Esophagus muscularis mucosa (tissue), 4 donors: ENCODE results near the gene UNC5B. TPM values are rescaled to one million over a fixed set of nuclear protein-coding genes. Genes with fewer than 3 reads are reported as not detected.

ENCODE experiments used
- DNase-seq: peaks from one replicate; pipeline ENCODE4 v3.0.0-alpha.2; 2017; ENCODE audit errors: extremely low spot score
- H3K27ac ChIP-seq, 4 donors: fragments of 200-600 bp; sonication (generic); replicated peaks in 1 of 4; 1 replicate in 3 of 4; 2 replicates in 1 of 4; pipeline ENCODE4 v1.5.1; 2016 to 2019; ENCODE audit warnings: mild to moderate bottlenecking in 1 of 4
- H3K27me3 ChIP-seq, 4 donors: fragments of 200-600 bp; sonication (generic); one replicate each; pipeline versions ENCODE4 v1.5.1 to v1.6.0; 2016 to 2019
- H3K36me3 ChIP-seq, 4 donors: fragments of 200-600 bp; sonication (generic); one replicate each; pipeline ENCODE4 v1.5.1; 2016 to 2019
- H3K4me1 ChIP-seq, 4 donors: fragments of 200-600 bp; sonication (generic); one replicate each; pipeline ENCODE4 v1.5.1; 2016 to 2019
- H3K4me3 ChIP-seq, 4 donors: fragments of 200-600 bp; sonication (generic); 1 replicate in 2 of 4; 2 replicates in 2 of 4; pipeline ENCODE4 v1.5.1; 2016 to 2019; ENCODE audit warnings: mild to moderate bottlenecking in 4 of 4, moderate library complexity in 1 of 4
- H3K9me3 ChIP-seq, 4 donors: fragments of 200-600 bp; sonication (generic); 1 replicate in 3 of 4; 2 replicates in 1 of 4; pipeline ENCODE4 v1.5.1; 2016 to 2019
- EP300 ChIP-seq: sonication (generic); formaldehyde crosslinking; IDR thresholded peaks from one replicate; pipeline ENCODE4 v1.6.1; 2017; ENCODE audit warnings: antibody characterized with exemption
- POLR2A ChIP-seq: fragments of 450-650 bp; IDR thresholded peaks from one replicate; pipeline ENCODE4 v1.6.1; 2017; ENCODE audit warnings: antibody characterized with exemption, moderate library complexity, mild to moderate bottlenecking, low read depth
- POLR2AphosphoS5 ChIP-seq, 2 donors: sonication (generic); formaldehyde crosslinking; IDR thresholded peaks; one replicate each; pipeline ENCODE4 v1.6.1; 2017; ENCODE audit warnings: antibody characterized with exemption in 2 of 2
- WGBS: methylation state at CpG from one replicate; pipeline ENCODE4 v1.1.5; 2018; 5-methylcytosine and 5-hydroxymethylcytosine counted together
- intact Hi-C: fragments of 100-400 bp; cut with DNase I; formaldehyde crosslinking; loops from one replicate; pipeline ENCODE4 v1.15.1; 2023
- total RNA-seq, 4 donors: library from RNA; depleted of rRNA; stranded (reverse); fragments of >200 nt; gene quantifications; one replicate each; pipeline versions ENCODE4 v1.1.0 to v1.2.1, GENCODE V29; 2016
- TF ChIP-seq, protein P1 (sequence below), 3 experiments: fragments of 200-600 bp in 2 of 3; fragments of 450-650 bp in 1 of 3; sonication (generic) in 2 of 3; IDR thresholded peaks; one replicate each; pipeline ENCODE4 v1.5.1; 2017 to 2019; ENCODE audit warnings: antibody characterized with exemption in 3 of 3, mild to moderate bottlenecking in 2 of 3, moderate library complexity in 1 of 3

Gene UNC5B
- total RNA-seq, 4 donors from 2014 or later, result 2.1 to 3.7 (median 2.8) TPM

GRCh38 chr10:71213127-71213621, 804 bp downstream of the UNC5B start:
- Histone ChIP-seq H3K27me3 (peaks cover 0 to 18% (median 3%) of the 10 kb centered on the region in 4 donors), H3K27ac (peak overlapping the region; percentile 80 to 86 (median 86)), H3K4me3 (peak overlapping the region; percentile 72 to 81 (median 74)), H3K9me3 (no peaks in the 10 kb centered on the region), H3K4me1 (peaks cover 36 to 70% (median 56%) of the 10 kb centered on the region in 4 donors), H3K36me3 (no peaks in the 10 kb centered on the region)
- intact Hi-C loops, result no loop called here
- TF ChIP-seq, protein P1, sequence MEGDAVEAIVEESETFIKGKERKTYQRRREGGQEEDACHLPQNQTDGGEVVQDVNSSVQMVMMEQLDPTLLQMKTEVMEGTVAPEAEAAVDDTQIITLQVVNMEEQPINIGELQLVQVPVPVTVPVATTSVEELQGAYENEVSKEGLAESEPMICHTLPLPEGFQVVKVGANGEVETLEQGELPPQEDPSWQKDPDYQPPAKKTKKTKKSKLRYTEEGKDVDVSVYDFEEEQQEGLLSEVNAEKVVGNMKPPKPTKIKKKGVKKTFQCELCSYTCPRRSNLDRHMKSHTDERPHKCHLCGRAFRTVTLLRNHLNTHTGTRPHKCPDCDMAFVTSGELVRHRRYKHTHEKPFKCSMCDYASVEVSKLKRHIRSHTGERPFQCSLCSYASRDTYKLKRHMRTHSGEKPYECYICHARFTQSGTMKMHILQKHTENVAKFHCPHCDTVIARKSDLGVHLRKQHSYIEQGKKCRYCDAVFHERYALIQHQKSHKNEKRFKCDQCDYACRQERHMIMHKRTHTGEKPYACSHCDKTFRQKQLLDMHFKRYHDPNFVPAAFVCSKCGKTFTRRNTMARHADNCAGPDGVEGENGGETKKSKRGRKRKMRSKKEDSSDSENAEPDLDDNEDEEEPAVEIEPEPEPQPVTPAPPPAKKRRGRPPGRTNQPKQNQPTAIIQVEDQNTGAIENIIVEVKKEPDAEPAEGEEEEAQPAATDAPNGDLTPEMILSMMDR (IDR thresholded peaks at IDR 0.05), result no peak
- peak in 1 of 2 donors; percentile 27 for TF ChIP-seq POLR2AphosphoS5 (IDR thresholded peaks at IDR 0.05)
- DNase-seq, result no peak
- 1% methylated on average over 17 of the region's 36 CpGs for WGBS

GRCh38 chr10:71213761-71214440, 1.5 kb downstream of the UNC5B start:
- peaks cover 38 to 67% (median 54%) of the 10 kb centered on the region in 4 donors for H3K4me1 ChIP-seq
- H3K27ac ChIP-seq, result no peak overlapping the region
- no peaks in the 10 kb centered on the region for H3K36me3 ChIP-seq
- H3K4me3 ChIP-seq, result peak overlapping the region; percentile 72 to 81 (median 74)
- no peak for DNase-seq
- intact Hi-C loops, result no loop called here
- no peaks in the 10 kb centered on the region for H3K9me3 ChIP-seq
- WGBS, result 13% methylated on average over 19 of the region's 33 CpGs
- TF ChIP-seq EP300 (no peak), POLR2AphosphoS5 (IDR thresholded peaks at IDR 0.05) (no peak), POLR2A (no peak)
- TF ChIP-seq, protein P1 (IDR thresholded peaks at IDR 0.05), result no peak
- H3K27me3 ChIP-seq, result peaks cover 0 to 18% (median 3%) of the 10 kb centered on the region in 4 donors

- TF ChIP-seq EP300 (no peak), POLR2A (no peak), POLR2AphosphoS5 (IDR thresholded peaks at IDR 0.05) (no peak)
- TF ChIP-seq, protein P1 (IDR thresholded peaks at IDR 0.05), result no peak
- no peak for DNase-seq
- Histone ChIP-seq H3K27me3 (peaks cover 0 to 13% (median 1%) of the 10 kb centered on the region in 4 donors), H3K4me1 (peaks cover 45 to 60% (median 49%) of the 10 kb centered on the region in 4 donors), H3K27ac (no peak overlapping the region), H3K36me3 (no peaks in the 10 kb centered on the region), H3K9me3 (no peaks in the 10 kb centered on the region), H3K4me3 (no peak overlapping the region)
- intact Hi-C loops, result no loop called here
- 91% methylated on average over 7 of the region's 7 CpGs for whole genome bisulfite sequencing
Measured at GRCh38 chr10:71214641-71215559, 2.5 kb downstream of the UNC5B start.

GRCh38 chr10:71216363-71216695, 4.0 kb downstream of the UNC5B start:
- no peaks in the 10 kb centered on the region for H3K36me3 ChIP-seq
- H3K9me3 ChIP-seq, result no peaks in the 10 kb centered on the region
- no peak for TF ChIP-seq POLR2AphosphoS5 (IDR thresholded peaks at IDR 0.05)
- TF ChIP-seq EP300, result no peak
- TF ChIP-seq, protein P1 (IDR thresholded peaks at IDR 0.05), result no peak
- no peak for TF ChIP-seq POLR2A
- no peak overlapping the region for H3K4me3 ChIP-seq
- peaks cover 48 to 59% (median 49%) of the 10 kb centered on the region in 4 donors for H3K4me1 ChIP-seq
- WGBS, result 93% methylated on average over 1 of the region's 1 CpG
- no peaks in the 10 kb centered on the region for H3K27me3 ChIP-seq
- DNase-seq, result no peak
- peak overlapping the region in 1 of 4 donors; percentile 63 for H3K27ac ChIP-seq
- intact Hi-C loops, result no loop called here
